Fibroblast of lung (primary cell): ENCODE measurements around the gene KLC4. TPM values are rescaled to one million over a fixed set of nuclear protein-coding genes. Genes with fewer than 3 reads are reported as not detected.

ENCODE experiments used
- DNase-seq, 2 donors: peaks; one replicate each; pipeline versions ENCODE4 v3.0.0 to v3.0.0-alpha.2; 2010; ENCODE audit warnings: low read depth in 2 of 2
- H2AFZ ChIP-seq: 2 replicates; pipeline ENCODE4 v1.5.1; 2012; ENCODE audit warnings: low read length, control low read depth, inconsistent platforms
- H3K27ac ChIP-seq: 2 replicates; pipeline ENCODE4 v1.5.1; 2011; ENCODE audit warnings: low read length, control low read depth; ENCODE audit not compliant: insufficient read depth
- H3K27me3 ChIP-seq: 2 replicates; pipeline ENCODE4 v1.5.1; 2011; ENCODE audit warnings: mild to moderate bottlenecking, low read length; ENCODE audit not compliant: control insufficient read depth, insufficient read depth
- H3K36me3 ChIP-seq: 2 replicates; pipeline ENCODE4 v1.5.1; 2011; ENCODE audit warnings: low read length; ENCODE audit not compliant: control insufficient read depth, insufficient read depth
- H3K4me1 ChIP-seq: 2 replicates; pipeline ENCODE4 v1.5.1; 2011; ENCODE audit warnings: low read length; ENCODE audit not compliant: control insufficient read depth, insufficient read depth; ENCODE audit errors: extremely low read depth
- H3K4me2 ChIP-seq: 2 replicates; pipeline ENCODE4 v1.5.1; 2011; ENCODE audit warnings: low read length, control low read depth; ENCODE audit not compliant: insufficient read depth; ENCODE audit errors: extremely low read depth
- H3K4me3 ChIP-seq, 4 experiments: fragments of 200-600 bp in 1 of 4; sonication (generic) in 1 of 4; replicated peaks in 1 of 4; 2 replicates each; pipeline ENCODE4 v1.5.1; 2011 to 2016; ENCODE audit warnings: low read length in 4 of 4, low read depth in 3 of 4, mild to moderate bottlenecking in 3 of 4, control low read depth in 2 of 4, inconsistent platforms in 1 of 4, mixed read lengths in 1 of 4; ENCODE audit not compliant: insufficient read depth in 1 of 4; ENCODE audit errors: control extremely low read depth in 1 of 4
- H3K79me2 ChIP-seq: 2 replicates; pipeline ENCODE4 v1.5.1; 2012; ENCODE audit warnings: mild to moderate bottlenecking, low read length, inconsistent platforms; ENCODE audit not compliant: control insufficient read depth, insufficient read depth
- H3K9ac ChIP-seq: 2 replicates; pipeline ENCODE4 v1.5.1; 2011; ENCODE audit warnings: mild to moderate bottlenecking, low read length, control low read depth; ENCODE audit not compliant: insufficient read depth
- H3K9me3 ChIP-seq: 2 replicates; pipeline ENCODE4 v1.5.1; 2012; ENCODE audit warnings: low read depth, low read length; ENCODE audit not compliant: control insufficient read depth, insufficient read depth
- H4K20me1 ChIP-seq: 2 replicates; pipeline ENCODE4 v1.5.1; 2011; ENCODE audit warnings: low read length; ENCODE audit not compliant: control insufficient read depth, insufficient read depth; ENCODE audit errors: extremely low read depth
- EZH2 ChIP-seq: IDR thresholded peaks from 2 replicates; pipeline ENCODE4 v1.5.1; 2012; ENCODE audit warnings: low read length, control low read depth, mild to moderate bottlenecking; ENCODE audit errors: missing control alignments
- polyA plus RNA-seq, 2 donors: library from polyadenylated mRNA; depleted of rRNA in 1 of 2; stranded (reverse) in 1 of 2; unstranded in 1 of 2; fragments of >200 nt; gene quantifications; 2 replicates each; pipeline ENCODE4 v1.2.1, GENCODE V29; 2011 to 2012; ENCODE audit warnings: missing spikeins in 1 of 2
- total RNA-seq: library from RNA; depleted of rRNA; stranded (reverse); fragments of >200 nt; gene quantifications from 2 replicates; pipeline ENCODE4 v1.2.1, GENCODE V29; 2014
- TF ChIP-seq, protein P1 (sequence below), 2 donors: IDR thresholded peaks in 1 of 2; conservative IDR thresholded peaks in 1 of 2; 1 replicate in 1 of 2; 2 replicates in 1 of 2; pipeline ENCODE4 v1.5.1; 2011 to 2012; ENCODE audit warnings: low read length in 2 of 2, control low read depth in 1 of 2, inconsistent platforms in 1 of 2, low read depth in 1 of 2, mild to moderate bottlenecking in 1 of 2

The KLC4 gene
- total and polyA plus RNA-seq, 2 donors (not counting 1 experiment from before 2014, with no cell fraction given), result 7.2 to 22.5 TPM

DNA sequence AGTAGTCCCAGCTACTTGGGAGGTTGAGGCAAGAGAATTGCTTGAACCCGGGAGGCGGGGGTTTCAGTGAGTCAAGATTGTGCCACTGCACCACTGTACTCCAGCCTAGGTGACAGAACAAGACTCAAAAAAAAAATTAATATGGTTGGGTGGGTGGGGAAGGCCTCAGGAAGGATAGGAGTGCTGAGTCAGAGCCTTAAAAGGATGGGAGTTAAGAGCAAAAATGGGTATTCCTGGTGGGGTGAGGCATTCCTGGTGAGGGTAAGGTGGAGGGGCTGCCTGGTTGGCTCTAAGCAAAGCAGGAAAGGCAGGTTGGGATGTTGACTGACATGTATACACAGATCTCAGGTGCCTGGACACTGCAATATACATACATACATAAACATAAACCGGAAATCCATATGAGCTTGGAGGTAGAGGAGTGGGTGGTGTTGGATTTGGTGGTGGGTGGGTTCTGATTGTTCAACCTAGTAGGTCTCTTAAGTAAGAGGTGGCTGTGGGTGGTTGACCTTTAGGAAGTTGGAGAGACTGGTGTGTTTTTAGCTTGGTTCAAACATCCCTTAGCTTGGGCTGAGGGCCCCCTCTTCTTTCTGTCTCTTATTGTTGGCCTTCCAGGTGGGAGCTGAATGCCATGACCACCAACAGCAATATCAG lies 39.3 kb upstream of the KLC4 start:
- TF ChIP-seq EZH2, result no peak
- TF ChIP-seq, protein P1, sequence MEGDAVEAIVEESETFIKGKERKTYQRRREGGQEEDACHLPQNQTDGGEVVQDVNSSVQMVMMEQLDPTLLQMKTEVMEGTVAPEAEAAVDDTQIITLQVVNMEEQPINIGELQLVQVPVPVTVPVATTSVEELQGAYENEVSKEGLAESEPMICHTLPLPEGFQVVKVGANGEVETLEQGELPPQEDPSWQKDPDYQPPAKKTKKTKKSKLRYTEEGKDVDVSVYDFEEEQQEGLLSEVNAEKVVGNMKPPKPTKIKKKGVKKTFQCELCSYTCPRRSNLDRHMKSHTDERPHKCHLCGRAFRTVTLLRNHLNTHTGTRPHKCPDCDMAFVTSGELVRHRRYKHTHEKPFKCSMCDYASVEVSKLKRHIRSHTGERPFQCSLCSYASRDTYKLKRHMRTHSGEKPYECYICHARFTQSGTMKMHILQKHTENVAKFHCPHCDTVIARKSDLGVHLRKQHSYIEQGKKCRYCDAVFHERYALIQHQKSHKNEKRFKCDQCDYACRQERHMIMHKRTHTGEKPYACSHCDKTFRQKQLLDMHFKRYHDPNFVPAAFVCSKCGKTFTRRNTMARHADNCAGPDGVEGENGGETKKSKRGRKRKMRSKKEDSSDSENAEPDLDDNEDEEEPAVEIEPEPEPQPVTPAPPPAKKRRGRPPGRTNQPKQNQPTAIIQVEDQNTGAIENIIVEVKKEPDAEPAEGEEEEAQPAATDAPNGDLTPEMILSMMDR (conservative IDR thresholded peaks at IDR 0.05 in 1 of 2, IDR thresholded peaks at IDR 0.05 in 1 of 2; ENCODE audit: low read depth in 1 of 2, low read length in 2 of 2), result no peak
- no peak overlapping the region for H3K4me3 ChIP-seq
- no peak overlapping the region for H3K9ac ChIP-seq
- no peak for DNase-seq
- H2AFZ ChIP-seq, result no peak overlapping the region
- H3K4me2 ChIP-seq, result no peak overlapping the region
- peak overlapping the region; percentile 77 for H3K27ac ChIP-seq
- peaks cover 57% of the 10 kb centered on the region for H3K79me2 ChIP-seq
- H3K36me3 ChIP-seq, result peaks cover 32% of the 10 kb centered on the region
- H4K20me1 ChIP-seq, result no peaks in the 10 kb centered on the region
- no peaks in the 10 kb centered on the region for H3K27me3 ChIP-seq
- H3K4me1 ChIP-seq, result peaks cover 17% of the 10 kb centered on the region
- no peaks in the 10 kb centered on the region for H3K9me3 ChIP-seq

DNA sequence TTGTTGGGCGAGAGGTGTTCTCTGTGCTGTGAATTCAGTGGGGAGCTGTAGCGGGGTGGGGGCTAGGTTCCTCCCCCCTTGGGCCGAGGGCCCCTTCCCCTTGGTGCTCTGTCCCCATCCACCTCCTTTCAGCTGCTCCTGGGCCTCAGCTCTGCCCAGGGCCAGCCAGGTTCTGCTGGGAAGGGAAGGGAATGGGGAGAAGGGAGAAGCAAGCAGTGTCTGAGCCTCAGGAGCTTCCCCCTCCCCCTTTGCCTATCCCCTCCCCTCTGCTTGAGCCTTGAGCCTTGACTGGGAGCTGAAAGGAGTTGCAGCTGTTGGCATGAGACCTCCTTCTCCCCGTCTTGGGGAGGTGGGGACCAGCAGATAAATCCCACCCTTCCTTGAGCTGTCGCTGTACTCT lies 38.6 kb upstream of the KLC4 start:
- TF ChIP-seq, protein P1 (conservative IDR thresholded peaks at IDR 0.05 in 1 of 2, IDR thresholded peaks at IDR 0.05 in 1 of 2; ENCODE audit: low read depth in 1 of 2, low read length in 2 of 2), result no peak
- no peak for TF ChIP-seq EZH2
- Histone ChIP-seq H3K4me1 (peaks cover 15% of the 10 kb centered on the region), H3K79me2 (peaks cover 51% of the 10 kb centered on the region), H3K36me3 (peaks cover 36% of the 10 kb centered on the region), H3K27me3 (no peaks in the 10 kb centered on the region), H2AFZ (no peak overlapping the region), H3K4me3 (peak overlapping the region; percentile 10 to 95 (median 40)), H4K20me1 (no peaks in the 10 kb centered on the region), H3K4me2 (peak overlapping the region; percentile 58), H3K9ac (no peak overlapping the region), H3K27ac (peak overlapping the region; percentile 77), H3K9me3 (no peaks in the 10 kb centered on the region)
- DNase-seq, result peak; percentile 9 to 31

DNA sequence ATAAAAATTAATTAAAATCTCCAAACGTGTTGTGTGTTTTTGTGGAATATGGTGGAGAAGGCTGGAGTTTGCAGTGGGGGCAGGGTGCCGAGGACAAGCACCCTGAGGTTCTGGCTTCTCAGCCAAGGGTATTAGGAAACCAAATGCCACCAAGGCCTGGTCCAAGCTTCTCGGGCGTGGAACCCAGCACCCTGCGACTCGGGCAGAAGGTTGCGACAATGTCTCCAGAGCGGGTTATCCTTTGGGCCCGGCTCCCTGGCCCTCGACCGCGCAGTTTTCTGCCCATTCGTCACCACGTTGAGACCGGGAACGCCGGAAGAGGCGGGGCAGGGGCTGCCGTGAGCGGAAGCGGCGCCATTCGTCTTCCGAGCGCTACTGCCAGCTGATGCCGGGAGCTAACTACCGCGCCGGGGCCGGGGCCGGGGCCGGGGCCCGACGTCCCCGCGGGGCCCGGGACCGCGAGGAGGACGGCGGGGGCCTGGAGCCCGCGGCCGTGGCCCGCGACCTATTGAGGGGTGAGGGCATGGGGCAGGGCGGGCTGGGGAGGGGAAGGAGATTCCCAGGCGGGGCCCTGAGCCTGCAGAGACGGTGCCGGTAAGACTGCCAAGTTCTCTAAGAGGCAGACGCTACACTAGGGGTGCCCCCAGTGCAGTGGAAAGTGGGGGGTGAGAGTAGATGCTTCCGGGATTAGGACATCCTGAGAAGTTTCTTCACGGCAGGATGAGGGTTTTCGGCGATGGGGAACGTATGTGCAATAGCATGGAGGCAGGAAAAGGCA lies 38.0 kb upstream of the KLC4 start, which contains the start of gene RRP36:
RRP36 (plus strand) TSS at position 354 of the 778 bp plus-strand sequence; CDS start at position 386, 32 bp downstream.
- peak within 1 kb of the TSS; percentile 76 for H3K9ac ChIP-seq
- H3K4me3 ChIP-seq, result peak within 1 kb of the TSS; percentile 50 to 99 (median 90)
- H3K9me3 ChIP-seq, result no peaks in the 10 kb centered on the region
- peak within 1 kb of the TSS; percentile 79 for H3K4me2 ChIP-seq
- peak within 1 kb of the TSS; percentile 78 for H3K27ac ChIP-seq
- H2AFZ ChIP-seq, result peak within 1 kb of the TSS; percentile 76
- peak; percentile 66 to 67 for DNase-seq
- H4K20me1 ChIP-seq, result no peaks in the 10 kb centered on the region
- H3K36me3 ChIP-seq, result peaks cover 38% of the 10 kb centered on the region
- H3K27me3 ChIP-seq, result no peaks in the 10 kb centered on the region
- H3K79me2 ChIP-seq, result peaks cover 46% of the 10 kb centered on the region
- peaks cover 13% of the 10 kb centered on the region for H3K4me1 ChIP-seq
- TF ChIP-seq EZH2, result no peak
- TF ChIP-seq, protein P1 (conservative IDR thresholded peaks at IDR 0.05 in 1 of 2, IDR thresholded peaks at IDR 0.05 in 1 of 2; ENCODE audit: low read depth in 1 of 2, low read length in 2 of 2), result no peak
